Measurements from ENCODE around the gene ZFHX3. TPM values are rescaled to one million over a fixed set of nuclear protein-coding genes. Genes with fewer than 3 reads are reported as not detected.

ZFHX3 gene
- total RNA-seq, 1 experiment from 2014 or later: 1.5 TPM

DNA sequence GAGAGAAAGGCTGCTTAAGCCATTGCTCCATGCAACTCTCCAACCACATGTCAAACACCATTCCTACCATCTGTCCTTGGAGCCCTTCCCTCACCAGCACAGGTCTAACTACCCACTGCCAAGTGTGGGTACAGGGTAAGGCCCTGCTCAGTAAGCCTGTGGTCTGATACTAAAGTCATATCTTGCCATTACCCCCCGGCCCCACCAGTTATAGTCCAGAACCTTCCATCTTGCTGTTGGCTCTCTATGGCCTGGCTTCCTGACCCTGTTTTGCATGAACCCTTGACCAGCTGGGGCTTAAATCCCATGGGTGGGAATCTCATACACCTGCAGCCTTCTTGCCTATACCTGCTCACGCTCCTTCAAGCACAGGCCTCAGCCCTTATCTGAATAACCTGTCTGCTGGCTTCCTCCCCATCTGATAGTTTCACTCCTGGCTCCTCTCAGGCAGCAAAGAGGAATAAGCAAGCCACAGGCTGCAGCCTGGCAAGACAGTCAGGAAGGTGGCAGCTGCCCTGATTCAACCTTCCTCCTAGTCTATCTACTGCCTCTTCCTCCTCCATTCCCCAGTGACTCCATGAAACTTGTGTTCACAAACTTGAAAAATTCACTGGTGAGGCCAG, 64.1 kb downstream of the ZFHX3 start:
- no peak overlapping the region for H4K91ac ChIP-seq (ENCODE audit: insufficient read length, low read depth, low read length)

More for the DNA sequence above, 64.1 kb downstream of the ZFHX3 start:
- Histone ChIP-seq H3K27ac (ENCODE audit: insufficient read length, low read depth, low read length) (no peak overlapping the region), H3K27me3 (ENCODE audit: insufficient read depth, low read length) (no peaks in the 10 kb centered on the region), H4K8ac (replicated peaks; ENCODE audit: insufficient read length, low read depth, low read length) (no peak overlapping the region), H4K20me1 (ENCODE audit: control insufficient read depth, insufficient read depth, insufficient read length) (no peaks in the 10 kb centered on the region), H3K18ac (ENCODE audit: insufficient read length, low read depth, low read length) (no peak overlapping the region), H3K4me1 (ENCODE audit: insufficient read depth, low read length) (no peaks in the 10 kb centered on the region), H2BK5ac (ENCODE audit: insufficient read length, low read length) (no peak overlapping the region), H2BK20ac (ENCODE audit: low read depth, low read length, poor library complexity, severe bottlenecking) (no peak overlapping the region), H3K79me1 (ENCODE audit: insufficient read depth, low read depth, low read length, poor library complexity, severe bottlenecking) (no peaks in the 10 kb centered on the region), H3K9ac (ENCODE audit: extremely low read depth, insufficient read length, low read length) (no peak overlapping the region), H2AK5ac (ENCODE audit: insufficient read length, low read length) (no peak overlapping the region), H3K4me2 (ENCODE audit: insufficient read depth, insufficient read length, low read length) (no peak overlapping the region), H2BK120ac (ENCODE audit: low read depth, low read length, poor library complexity, severe bottlenecking) (no peak overlapping the region), H2BK15ac (ENCODE audit: low read depth, low read length) (no peak overlapping the region), H2BK12ac (ENCODE audit: insufficient read length, low read depth, low read length) (no peak overlapping the region), H3T11ph (ENCODE audit: low read length) (no peak overlapping the region), H3K23ac (ENCODE audit: insufficient read length, low read depth, low read length) (no peak overlapping the region), H3K56ac (ENCODE audit: insufficient read length, low read depth, low read length) (no peak overlapping the region), H4K5ac (ENCODE audit: insufficient read length, low read depth, low read length) (no peak overlapping the region), H3K14ac (ENCODE audit: insufficient read depth, low read length) (no peak overlapping the region), H2AFZ (ENCODE audit: low read length) (no peak overlapping the region), H3K79me2 (ENCODE audit: insufficient read depth, low read length) (no peaks in the 10 kb centered on the region), H3K4ac (ENCODE audit: low read depth, low read length) (no peak overlapping the region), H3K23me2 (ENCODE audit: insufficient read length, low read depth, low read length, poor library complexity, severe bottlenecking) (no peaks in the 10 kb centered on the region), H3K9me3 (ENCODE audit: control insufficient read depth, low read depth, low read length) (no peaks in the 10 kb centered on the region)
- Mint-ChIP-seq H3K9me3 (no peaks in the 10 kb centered on the region), H3K4me3 (no peak overlapping the region), H3K27me3 (ENCODE audit: low read depth) (peaks cover 8% of the 10 kb centered on the region), H3K36me3 (ENCODE audit: insufficient read depth in 1 of 3, low read depth in 3 of 3) (no peaks in the 10 kb centered on the region), H3K27ac (no peak overlapping the region), H3K4me1 (peaks cover 0 to 4% of the 10 kb centered on the region in 2 experiments; a peak in 1 of 4 replicates)
- DNase-seq: no peak
- TF ChIP-seq, protein P1, sequence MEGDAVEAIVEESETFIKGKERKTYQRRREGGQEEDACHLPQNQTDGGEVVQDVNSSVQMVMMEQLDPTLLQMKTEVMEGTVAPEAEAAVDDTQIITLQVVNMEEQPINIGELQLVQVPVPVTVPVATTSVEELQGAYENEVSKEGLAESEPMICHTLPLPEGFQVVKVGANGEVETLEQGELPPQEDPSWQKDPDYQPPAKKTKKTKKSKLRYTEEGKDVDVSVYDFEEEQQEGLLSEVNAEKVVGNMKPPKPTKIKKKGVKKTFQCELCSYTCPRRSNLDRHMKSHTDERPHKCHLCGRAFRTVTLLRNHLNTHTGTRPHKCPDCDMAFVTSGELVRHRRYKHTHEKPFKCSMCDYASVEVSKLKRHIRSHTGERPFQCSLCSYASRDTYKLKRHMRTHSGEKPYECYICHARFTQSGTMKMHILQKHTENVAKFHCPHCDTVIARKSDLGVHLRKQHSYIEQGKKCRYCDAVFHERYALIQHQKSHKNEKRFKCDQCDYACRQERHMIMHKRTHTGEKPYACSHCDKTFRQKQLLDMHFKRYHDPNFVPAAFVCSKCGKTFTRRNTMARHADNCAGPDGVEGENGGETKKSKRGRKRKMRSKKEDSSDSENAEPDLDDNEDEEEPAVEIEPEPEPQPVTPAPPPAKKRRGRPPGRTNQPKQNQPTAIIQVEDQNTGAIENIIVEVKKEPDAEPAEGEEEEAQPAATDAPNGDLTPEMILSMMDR (conservative IDR thresholded peaks at IDR 0.05): no peak
- WGBS (ENCODE audit: extremely low coverage, insufficient read length, low lambda C conversion rate): no CpG with 5 or more reads among the region's 2 CpGs

Measured in H9 (cell line).